ENCODE data around the gene DNAH12.
"Not testable (repeated sequence)": the region's sequence is repeated elsewhere in the genome, so short reads cannot be mapped to it uniquely, and the experiment has no call there.

The DNAH12 gene

GRCh38 chr3:57335283-57335938, 208.7 kb downstream of the DNAH12 start:
- no peaks in the 10 kb centered on the region for H3K9me3 ChIP-seq (ENCODE audit: severe bottlenecking)
- no peak for DNase-seq
- H3K27me3 ChIP-seq (ENCODE audit: insufficient read depth, low read depth, severe bottlenecking) = no peaks in the 10 kb centered on the region
- H3K36me3 ChIP-seq = no peaks in the 10 kb centered on the region
- H3K27ac ChIP-seq = no peak overlapping the region
- no peak for TF ChIP-seq CTCF (IDR thresholded peaks at IDR 0.05; ENCODE audit: low read depth, low read length)
- no peak overlapping the region for H3K4me3 ChIP-seq (ENCODE audit: low read depth, low read length)

GRCh38 chr3:57331078-57331610, 213.0 kb downstream of the DNAH12 start:
- no peak for TF ChIP-seq CTCF (IDR thresholded peaks at IDR 0.05; ENCODE audit: low read depth, low read length)
- Histone ChIP-seq H3K4me3 (ENCODE audit: low read depth, low read length) (no peak overlapping the region), H3K9me3 (ENCODE audit: severe bottlenecking) (no peaks in the 10 kb centered on the region), H3K36me3 (no peaks in the 10 kb centered on the region), H3K27ac (no peak overlapping the region), H3K27me3 (ENCODE audit: insufficient read depth, low read depth, severe bottlenecking) (no peaks in the 10 kb centered on the region)
- DNase-seq = no peak

- H3K36me3 ChIP-seq; H3K4me3 ChIP-seq (ENCODE audit: low read depth, low read length); DNase-seq; H3K27ac ChIP-seq; H3K27me3 ChIP-seq (ENCODE audit: insufficient read depth, low read depth, severe bottlenecking); H3K9me3 ChIP-seq (ENCODE audit: severe bottlenecking): not testable (repeated sequence)
Measured at GRCh38 chr3:57326498-57326897, 217.6 kb downstream of the DNAH12 start.

- Histone ChIP-seq H3K27me3 (ENCODE audit: insufficient read depth, low read depth, severe bottlenecking) (no peaks in the 10 kb centered on the region), H3K27ac (no peak overlapping the region), H3K9me3 (ENCODE audit: severe bottlenecking) (peaks cover 6% of the 10 kb centered on the region), H3K4me3 (ENCODE audit: low read depth, low read length) (no peak overlapping the region), H3K36me3 (no peaks in the 10 kb centered on the region)
- no peak for TF ChIP-seq CTCF (IDR thresholded peaks at IDR 0.05; ENCODE audit: low read depth, low read length)
- DNase-seq = no peak
Measured at GRCh38 chr3:57314204-57314603, 229.9 kb downstream of the DNAH12 start.

GRCh38 chr3:57309769-57310360, 234.3 kb downstream of the DNAH12 start:
- no peak for TF ChIP-seq CTCF (IDR thresholded peaks at IDR 0.05; ENCODE audit: low read depth, low read length)
- Histone ChIP-seq H3K27ac (no peak overlapping the region), H3K9me3 (ENCODE audit: severe bottlenecking) (no peaks in the 10 kb centered on the region), H3K36me3 (no peaks in the 10 kb centered on the region), H3K4me3 (ENCODE audit: low read depth, low read length) (no peak overlapping the region), H3K27me3 (ENCODE audit: insufficient read depth, low read depth, severe bottlenecking) (peaks cover 2% of the 10 kb centered on the region)
- DNase-seq = no peak

- not testable (repeated sequence) for DNase-seq; H3K36me3 ChIP-seq; H3K27ac ChIP-seq; H3K4me3 ChIP-seq (ENCODE audit: low read depth, low read length); H3K9me3 ChIP-seq (ENCODE audit: severe bottlenecking); H3K27me3 ChIP-seq (ENCODE audit: insufficient read depth, low read depth, severe bottlenecking)
Measured at GRCh38 chr3:57303520-57303919, 240.6 kb downstream of the DNAH12 start.

- no peak overlapping the region for H3K4me3 ChIP-seq (ENCODE audit: low read depth, low read length)
- H3K36me3 ChIP-seq = no peaks in the 10 kb centered on the region
- no peaks in the 10 kb centered on the region for H3K9me3 ChIP-seq (ENCODE audit: severe bottlenecking)
- no peak for TF ChIP-seq CTCF (IDR thresholded peaks at IDR 0.05; ENCODE audit: low read depth, low read length)
- no peak overlapping the region for H3K27ac ChIP-seq
- H3K27me3 ChIP-seq (ENCODE audit: insufficient read depth, low read depth, severe bottlenecking) = no peaks in the 10 kb centered on the region
- no peak for DNase-seq
Measured at GRCh38 chr3:57298041-57298440, 246.1 kb downstream of the DNAH12 start.
